ENCODE data around the gene CBFB.

DNA sequence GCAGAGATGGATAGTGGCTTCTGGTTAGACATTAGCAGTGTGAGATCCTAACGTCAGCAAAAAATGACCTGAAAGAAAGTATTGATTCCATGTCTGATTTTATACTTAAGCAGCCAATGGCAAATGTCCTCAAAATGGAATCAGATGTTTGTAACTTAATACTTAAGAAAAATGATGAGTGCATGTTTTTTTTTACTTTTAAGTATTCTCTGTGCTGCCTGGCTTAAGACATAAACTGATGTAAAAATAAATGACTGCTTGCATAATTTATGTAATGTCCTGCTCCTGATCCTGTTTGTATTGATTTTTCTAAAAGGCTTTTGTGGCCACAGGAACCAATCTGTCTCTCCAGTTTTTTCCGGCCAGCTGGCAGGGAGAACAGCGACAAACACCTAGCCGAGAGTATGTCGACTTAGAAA is 7.4 kb downstream of the CBFB start:
- TF ChIP-seq, protein P1, sequence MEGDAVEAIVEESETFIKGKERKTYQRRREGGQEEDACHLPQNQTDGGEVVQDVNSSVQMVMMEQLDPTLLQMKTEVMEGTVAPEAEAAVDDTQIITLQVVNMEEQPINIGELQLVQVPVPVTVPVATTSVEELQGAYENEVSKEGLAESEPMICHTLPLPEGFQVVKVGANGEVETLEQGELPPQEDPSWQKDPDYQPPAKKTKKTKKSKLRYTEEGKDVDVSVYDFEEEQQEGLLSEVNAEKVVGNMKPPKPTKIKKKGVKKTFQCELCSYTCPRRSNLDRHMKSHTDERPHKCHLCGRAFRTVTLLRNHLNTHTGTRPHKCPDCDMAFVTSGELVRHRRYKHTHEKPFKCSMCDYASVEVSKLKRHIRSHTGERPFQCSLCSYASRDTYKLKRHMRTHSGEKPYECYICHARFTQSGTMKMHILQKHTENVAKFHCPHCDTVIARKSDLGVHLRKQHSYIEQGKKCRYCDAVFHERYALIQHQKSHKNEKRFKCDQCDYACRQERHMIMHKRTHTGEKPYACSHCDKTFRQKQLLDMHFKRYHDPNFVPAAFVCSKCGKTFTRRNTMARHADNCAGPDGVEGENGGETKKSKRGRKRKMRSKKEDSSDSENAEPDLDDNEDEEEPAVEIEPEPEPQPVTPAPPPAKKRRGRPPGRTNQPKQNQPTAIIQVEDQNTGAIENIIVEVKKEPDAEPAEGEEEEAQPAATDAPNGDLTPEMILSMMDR (IDR thresholded peaks at IDR 0.05; ENCODE audit: poor library complexity), result no peak
- TF ChIP-seq EZH2phosphoT487 (IDR thresholded peaks at IDR 0.05; ENCODE audit: low read depth, severe bottlenecking, unreplicated experiment) (no peak), EZH2 (IDR thresholded peaks at IDR 0.05; ENCODE audit: borderline replicate concordance) (no peak)

Measured in hepatocyte (in vitro differentiated cells).